HepG2 (cell line): Measurements from ENCODE around the gene CR1.

ENCODE experiments used
- PHF20 ChIP-seq: sonication (generic); formaldehyde crosslinking; IDR thresholded peaks from 2 replicates; pipeline ENCODE4 v1.5.0; 2020; ENCODE audit warnings: mild to moderate bottlenecking, missing genetic modification reagents
- POLR2A ChIP-seq, 2 experiments: IDR thresholded peaks; 2 replicates each; pipeline ENCODE4 v1.6.1; 2011; ENCODE audit warnings: low read depth in 2 of 2, low read length in 2 of 2, mild to moderate bottlenecking in 1 of 2, moderate library complexity in 1 of 2; ENCODE audit not compliant: insufficient read depth in 1 of 2
- RAD21 ChIP-seq: fragments of 450-650 bp; formaldehyde crosslinking; IDR thresholded peaks from 2 replicates; pipeline ENCODE4 v1.5.0; 2020; ENCODE audit warnings: mild to moderate bottlenecking
- STAT5B ChIP-seq: sonication (generic); formaldehyde crosslinking; IDR thresholded peaks from 2 replicates; pipeline ENCODE4 v1.4.0; 2020; ENCODE audit warnings: missing genetic modification reagents
- ZNF562 ChIP-seq: sonication (generic); formaldehyde crosslinking; IDR thresholded peaks from 2 replicates; pipeline ENCODE4 v1.8.0; 2022; ENCODE audit warnings: missing genetic modification reagents, borderline replicate concordance
- ZNF691 ChIP-seq: sonication (generic); formaldehyde crosslinking; IDR thresholded peaks from 2 replicates; pipeline ENCODE4 v1.4.0; 2020; ENCODE audit warnings: missing genetic modification reagents, low read depth, mild to moderate bottlenecking, borderline replicate concordance
- ZSCAN12 ChIP-seq: sonication (generic); formaldehyde crosslinking; IDR thresholded peaks from 2 replicates; pipeline ENCODE4 v1.9.0; 2021; ENCODE audit warnings: mild to moderate bottlenecking, missing genetic modification reagents
- ZSCAN21 ChIP-seq: sonication (generic); formaldehyde crosslinking; IDR thresholded peaks from 2 replicates; pipeline ENCODE4 v1.8.0; 2022; ENCODE audit warnings: mild to moderate bottlenecking, missing genetic modification reagents, moderate library complexity, borderline replicate concordance
- TF ChIP-seq, protein P1 (sequence below): sonication (generic); formaldehyde crosslinking; IDR thresholded peaks from 2 replicates; pipeline ENCODE4 v1.5.0; 2020; ENCODE audit warnings: mild to moderate bottlenecking, missing genetic modification reagents, moderate library complexity

DNA sequence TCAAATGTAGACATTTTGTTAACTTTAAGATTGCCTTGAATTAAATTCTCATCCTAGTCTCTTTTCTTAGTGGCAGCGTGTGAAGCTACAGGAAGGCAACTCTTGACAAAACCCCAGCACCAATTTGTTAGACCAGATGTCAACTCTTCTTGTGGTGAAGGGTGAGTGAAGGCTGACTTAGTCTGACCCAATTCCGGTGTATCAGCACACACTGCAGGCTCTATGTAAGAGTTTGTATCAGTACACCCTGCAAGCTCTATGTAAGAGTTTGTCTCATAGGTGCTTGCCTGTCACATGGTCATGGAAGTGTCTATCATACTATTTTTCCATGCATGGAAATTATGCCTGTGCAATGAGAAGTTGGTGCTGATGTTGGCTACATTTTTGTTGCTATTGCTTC is 25.0 kb upstream of the CR1 start:
- TF ChIP-seq, protein P1, sequence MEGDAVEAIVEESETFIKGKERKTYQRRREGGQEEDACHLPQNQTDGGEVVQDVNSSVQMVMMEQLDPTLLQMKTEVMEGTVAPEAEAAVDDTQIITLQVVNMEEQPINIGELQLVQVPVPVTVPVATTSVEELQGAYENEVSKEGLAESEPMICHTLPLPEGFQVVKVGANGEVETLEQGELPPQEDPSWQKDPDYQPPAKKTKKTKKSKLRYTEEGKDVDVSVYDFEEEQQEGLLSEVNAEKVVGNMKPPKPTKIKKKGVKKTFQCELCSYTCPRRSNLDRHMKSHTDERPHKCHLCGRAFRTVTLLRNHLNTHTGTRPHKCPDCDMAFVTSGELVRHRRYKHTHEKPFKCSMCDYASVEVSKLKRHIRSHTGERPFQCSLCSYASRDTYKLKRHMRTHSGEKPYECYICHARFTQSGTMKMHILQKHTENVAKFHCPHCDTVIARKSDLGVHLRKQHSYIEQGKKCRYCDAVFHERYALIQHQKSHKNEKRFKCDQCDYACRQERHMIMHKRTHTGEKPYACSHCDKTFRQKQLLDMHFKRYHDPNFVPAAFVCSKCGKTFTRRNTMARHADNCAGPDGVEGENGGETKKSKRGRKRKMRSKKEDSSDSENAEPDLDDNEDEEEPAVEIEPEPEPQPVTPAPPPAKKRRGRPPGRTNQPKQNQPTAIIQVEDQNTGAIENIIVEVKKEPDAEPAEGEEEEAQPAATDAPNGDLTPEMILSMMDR (CRISPR knock-in tag): no peak
- no peak for TF ChIP-seq PHF20 (CRISPR knock-in tag)
- no peak for TF ChIP-seq ZNF562 (CRISPR knock-in tag)
- no peak for TF ChIP-seq STAT5B (CRISPR knock-in tag)
- TF ChIP-seq POLR2A (IDR thresholded peaks at IDR 0.05; ENCODE audit: insufficient read depth in 1 of 2, low read depth in 2 of 2, low read length in 2 of 2): no peak
- no peak for TF ChIP-seq ZSCAN21
- no peak for TF ChIP-seq ZNF691 (CRISPR knock-in tag)
- TF ChIP-seq ZSCAN12 (CRISPR knock-in tag): no peak
- no peak for TF ChIP-seq RAD21 (CRISPR knock-in tag)
